SKM-1 (cell line): ENCODE results near the gene SSR4.

ENCODE experiments used
- DNase-seq: peaks from one replicate; lab custom pipeline; 2025; ENCODE audit not compliant: unreplicated experiment; lab: John Stamatoyannopoulos, UW

SSR4 gene

DNA sequence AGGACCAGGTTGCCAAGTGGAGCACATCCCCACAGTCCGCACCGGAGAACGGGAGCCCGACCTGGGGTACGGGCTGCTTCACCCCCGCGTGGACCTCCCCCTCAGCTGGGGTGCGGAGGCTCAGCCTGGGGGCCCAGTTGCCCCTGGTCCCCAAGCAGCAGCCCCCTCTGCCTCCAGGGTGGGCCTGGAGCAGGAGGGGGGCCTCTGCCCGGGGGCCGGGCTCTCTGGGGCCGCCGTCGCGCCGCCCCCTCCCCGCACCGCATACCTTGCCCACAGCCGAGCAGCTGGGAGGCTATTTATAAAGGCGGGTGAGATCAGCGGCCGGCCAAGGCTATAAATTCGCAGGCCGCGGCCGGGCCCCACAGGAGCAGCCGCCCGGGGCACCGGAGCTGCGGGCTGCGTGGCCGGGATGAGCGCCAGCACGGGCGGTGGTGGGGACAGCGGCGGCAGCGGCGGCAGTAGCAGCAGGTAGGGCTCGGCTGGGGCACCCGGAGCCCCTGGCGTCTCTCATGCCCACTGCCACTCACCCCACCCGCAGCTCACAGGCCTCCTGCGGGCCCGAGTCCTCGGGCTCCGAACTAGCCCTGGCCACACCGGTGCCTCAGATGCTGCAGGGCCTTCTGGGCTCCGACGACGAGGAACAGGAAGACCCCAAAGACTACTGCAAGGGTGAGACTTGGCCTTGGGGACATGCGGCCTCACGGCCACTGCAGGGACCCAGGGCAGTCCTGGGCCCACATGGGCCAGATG lies 13.6 kb upstream of the SSR4 start, which contains the start of gene SRPK3:
Gene SRPK3 (plus strand): TSS at position 364 of the 750 bp plus-strand sequence. CDS start 46 bp downstream, at position 410.
- no peak for DNase-seq

DNA sequence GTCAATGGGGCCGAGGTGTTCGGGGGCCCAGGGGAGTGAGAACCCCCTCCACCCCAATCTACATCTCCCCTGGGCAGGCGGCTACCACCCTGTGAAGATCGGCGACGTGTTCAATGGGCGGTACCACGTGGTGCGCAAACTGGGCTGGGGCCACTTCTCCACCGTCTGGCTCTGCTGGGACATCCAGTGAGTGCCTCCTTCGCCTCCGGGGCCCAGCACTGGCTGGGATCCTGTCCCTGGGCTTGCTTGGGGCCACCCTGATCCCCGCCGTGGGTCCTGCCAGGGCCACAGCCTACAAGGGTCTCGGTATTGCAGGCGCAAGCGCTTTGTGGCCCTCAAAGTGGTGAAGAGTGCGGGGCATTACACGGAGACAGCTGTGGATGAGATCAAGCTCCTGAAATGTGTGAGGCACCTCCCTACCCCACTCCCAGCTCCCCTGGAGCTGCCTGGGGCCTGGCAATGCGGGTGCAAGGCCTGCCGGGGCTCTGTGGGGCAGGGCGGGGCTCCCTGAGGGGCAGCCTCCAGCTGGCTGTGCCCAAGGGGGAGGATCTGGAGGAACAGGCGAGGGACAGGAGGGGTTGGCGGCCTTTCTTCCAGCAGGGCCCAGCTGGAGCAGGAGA lies 12.9 kb upstream of the SSR4 start:
- DNase-seq = no peak

DNA sequence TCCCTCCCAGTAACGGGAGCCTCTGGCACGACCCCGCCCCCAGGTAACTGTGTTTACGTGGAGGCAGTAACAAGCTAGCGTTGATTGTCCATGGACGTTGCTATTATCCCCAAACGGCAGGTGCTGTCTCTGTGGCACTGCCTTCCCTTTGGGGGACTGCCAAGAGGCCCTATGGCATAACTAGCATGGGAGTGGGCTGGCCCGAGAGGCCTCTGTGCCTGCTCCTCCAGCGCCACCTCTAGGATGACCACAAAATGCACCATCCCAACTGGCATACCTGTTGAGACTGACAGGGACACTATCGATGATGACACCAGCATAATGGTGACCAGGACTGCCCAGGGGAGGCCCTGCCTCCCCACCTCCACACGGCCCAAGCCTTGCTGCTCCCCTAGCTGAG lies 12.2 kb upstream of the SSR4 start:
- DNase-seq = no peak

DNA sequence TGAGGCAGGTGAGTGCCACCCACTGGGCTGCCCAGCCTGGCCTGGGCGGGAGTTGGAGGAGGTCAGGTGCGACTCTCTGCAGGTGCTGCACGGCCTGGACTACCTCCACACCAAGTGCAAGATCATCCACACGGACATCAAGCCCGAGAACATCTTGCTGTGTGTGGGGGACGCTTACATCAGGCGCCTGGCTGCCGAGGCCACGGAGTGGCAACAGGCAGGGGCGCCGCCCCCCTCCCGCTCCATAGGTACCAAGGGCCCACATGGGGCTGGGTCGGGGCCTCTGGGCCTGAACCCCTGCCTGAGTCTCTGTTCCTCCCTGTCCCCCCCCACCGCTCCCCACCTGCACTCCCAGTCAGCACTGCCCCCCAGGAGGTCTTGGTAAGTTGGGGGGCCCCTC lies 11.6 kb upstream of the SSR4 start:
- no peak for DNase-seq

DNA sequence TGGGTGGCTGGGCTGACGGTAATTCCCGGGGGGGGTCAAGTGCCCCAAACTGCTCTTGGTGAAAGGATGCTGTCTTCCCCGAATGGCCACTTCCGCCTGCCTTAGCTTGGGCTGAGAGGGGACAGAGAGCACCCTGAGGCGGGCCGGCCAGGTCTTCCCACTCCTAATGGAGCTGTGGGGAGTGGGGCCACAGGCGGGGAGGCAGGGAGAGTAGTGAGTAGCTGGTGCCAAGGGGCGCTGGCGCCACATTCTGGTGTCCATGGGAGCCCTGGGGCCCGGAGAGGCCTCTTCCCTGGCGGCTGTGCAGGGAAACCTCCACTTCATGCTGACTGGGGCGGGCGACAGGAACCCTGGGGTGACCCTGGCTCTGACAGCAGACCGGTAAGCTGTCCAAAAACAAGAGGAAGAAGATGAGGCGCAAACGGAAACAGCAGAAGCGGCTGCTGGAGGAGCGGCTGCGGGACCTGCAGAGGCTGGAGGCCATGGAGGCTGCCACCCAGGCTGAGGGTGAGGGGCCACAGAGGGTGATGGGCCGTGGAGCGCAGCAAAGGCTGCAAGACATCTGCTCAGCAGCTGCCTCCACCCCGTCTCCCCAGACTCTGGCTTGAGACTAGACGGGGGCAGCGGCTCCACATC lies 11.0 kb upstream of the SSR4 start:
- DNase-seq = no peak

DNA sequence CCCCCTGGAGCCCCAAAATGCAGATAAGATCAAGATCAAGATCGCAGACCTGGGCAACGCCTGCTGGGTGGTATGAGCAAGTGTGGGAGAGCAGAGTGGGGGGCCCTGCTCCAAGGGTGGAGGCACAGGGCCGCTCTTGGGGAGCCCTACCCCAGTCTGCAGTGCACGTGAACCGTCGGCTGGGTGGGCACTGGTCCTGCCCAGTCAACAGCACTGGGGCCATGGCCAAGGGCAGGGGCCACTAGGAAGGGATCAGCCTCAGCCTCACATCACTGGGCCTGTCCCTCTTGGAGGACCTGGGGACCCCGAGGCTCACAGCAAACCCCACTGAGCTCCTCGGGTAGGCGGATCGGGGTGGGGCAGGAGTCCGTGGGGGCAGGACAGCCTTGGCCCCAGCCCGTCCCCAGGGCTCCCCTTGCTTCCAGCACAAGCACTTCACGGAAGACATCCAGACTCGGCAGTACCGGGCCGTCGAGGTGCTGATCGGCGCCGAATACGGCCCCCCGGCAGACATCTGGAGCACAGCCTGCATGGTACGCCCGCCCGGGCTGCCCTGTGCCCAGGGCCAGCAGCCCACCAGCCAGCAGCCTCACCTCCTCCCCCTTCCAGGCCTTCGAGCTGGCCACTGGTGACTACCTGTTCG lies 10.0 kb upstream of the SSR4 start:
- no peak for DNase-seq

DNA sequence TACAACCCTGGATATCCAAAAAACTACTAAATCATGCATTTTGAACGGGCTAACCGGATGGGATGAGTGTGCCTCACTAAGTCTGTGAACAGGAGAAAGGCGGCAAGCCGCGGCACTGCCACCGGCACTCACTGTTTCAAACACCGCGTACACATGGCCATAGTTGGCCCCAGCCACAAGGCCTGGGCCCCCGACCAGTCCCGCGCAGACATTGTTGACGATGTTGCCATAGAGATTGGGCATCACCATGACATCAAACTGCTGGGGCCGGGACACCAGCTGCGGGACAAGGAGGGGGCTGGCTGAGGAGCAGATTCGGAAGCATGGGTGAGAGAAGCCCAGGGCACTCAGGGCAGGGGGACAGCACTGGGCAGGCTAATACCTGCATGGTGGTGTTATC lies 7.8 kb upstream of the SSR4 start:
- DNase-seq = no peak

DNA sequence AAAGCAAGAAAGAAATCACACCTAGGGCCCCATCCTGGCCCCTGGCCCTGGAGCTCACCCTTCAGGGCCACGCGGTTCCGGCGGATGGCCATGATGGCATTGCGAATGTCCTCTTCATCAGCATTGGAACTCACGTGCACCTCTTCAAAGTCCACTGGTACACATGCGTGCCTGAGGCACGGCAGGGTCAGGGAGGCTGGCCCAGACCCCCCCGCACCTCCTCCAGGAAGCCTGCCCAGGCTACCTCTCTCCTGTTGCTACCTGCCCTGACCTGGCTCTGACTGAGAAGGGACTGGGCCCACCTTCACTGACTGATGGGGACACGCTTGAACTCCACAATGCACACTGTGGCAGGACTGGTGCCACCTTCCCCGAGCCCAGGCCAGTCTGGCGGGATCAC lies 4.8 kb upstream of the SSR4 start:
- no peak for DNase-seq

DNA sequence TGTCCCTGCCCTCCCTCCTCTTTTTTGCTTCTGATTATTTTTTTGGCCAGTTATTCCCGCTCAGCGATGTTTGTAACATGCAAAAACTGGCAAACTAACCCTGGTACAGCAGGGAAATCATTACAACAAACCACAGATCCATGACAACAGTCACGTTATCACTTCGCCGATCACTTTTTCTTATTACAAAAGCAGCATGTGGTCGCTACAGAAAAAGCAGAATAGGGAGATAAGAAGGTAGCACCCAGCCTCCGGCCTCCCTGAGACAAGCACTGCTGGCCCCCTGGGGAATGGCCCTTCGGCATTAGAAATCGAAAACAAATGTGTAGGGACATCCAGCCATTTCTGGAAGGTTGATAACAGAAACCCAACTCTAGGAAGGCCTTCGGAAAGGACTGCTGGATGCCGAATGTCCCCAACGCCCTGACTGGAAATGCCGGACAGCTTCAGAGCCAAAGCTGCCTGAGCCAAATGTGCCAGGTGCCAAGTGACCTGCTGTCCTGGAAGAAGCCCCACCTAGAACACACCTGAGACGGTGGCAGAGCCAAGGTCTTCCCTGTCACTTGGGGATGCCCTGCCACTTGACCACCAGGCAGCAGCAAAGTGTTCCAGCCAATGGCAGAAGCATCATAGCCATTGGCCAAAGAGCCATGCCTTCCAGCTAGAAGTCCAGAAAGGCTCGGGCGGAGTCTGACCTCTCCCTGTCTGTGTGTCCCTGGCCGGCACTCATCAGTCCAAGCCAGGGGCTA lies 3.2 kb upstream of the SSR4 start:
- DNase-seq = no peak

DNA sequence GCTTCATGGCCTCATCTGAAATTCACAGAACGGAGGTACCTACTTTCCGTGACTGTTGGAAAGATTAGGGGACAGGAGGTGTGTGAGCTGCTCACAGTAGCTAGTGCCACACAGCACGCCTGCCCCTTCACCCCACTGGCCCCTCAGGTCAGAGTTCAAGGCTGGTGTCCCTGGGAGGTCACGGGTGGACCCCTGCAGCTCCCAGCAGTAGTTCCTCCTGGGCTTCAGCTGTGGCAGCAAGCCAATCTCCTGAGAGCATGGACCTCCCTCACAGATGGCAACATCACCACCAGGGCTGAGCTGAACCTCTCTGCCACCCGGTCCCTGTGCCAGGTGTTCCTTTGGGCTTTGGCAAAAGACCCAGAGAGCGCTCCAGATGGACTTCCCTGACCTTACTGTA lies 2.1 kb upstream of the SSR4 start:
- DNase-seq = no peak

DNA sequence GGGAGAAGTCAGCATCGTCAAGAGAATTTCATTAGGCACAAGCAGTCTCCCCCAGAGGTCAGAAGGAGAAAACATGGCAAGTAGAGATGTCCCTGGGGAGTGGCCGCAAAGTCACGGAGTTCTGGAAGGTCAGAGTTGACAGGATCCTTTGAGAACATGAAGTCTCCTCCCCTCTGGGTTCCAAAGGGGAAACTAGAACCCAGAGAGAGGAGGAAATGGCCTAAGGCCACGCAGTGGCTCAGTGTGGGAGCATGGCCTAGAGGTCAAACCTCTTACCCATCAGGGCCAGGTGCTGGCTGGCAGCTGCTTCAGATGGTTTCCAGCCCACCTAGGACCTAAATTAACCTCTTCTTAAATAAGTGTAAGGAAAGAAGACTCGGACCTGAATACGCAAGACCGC lies 1.2 kb upstream of the SSR4 start:
- no peak for DNase-seq

DNA sequence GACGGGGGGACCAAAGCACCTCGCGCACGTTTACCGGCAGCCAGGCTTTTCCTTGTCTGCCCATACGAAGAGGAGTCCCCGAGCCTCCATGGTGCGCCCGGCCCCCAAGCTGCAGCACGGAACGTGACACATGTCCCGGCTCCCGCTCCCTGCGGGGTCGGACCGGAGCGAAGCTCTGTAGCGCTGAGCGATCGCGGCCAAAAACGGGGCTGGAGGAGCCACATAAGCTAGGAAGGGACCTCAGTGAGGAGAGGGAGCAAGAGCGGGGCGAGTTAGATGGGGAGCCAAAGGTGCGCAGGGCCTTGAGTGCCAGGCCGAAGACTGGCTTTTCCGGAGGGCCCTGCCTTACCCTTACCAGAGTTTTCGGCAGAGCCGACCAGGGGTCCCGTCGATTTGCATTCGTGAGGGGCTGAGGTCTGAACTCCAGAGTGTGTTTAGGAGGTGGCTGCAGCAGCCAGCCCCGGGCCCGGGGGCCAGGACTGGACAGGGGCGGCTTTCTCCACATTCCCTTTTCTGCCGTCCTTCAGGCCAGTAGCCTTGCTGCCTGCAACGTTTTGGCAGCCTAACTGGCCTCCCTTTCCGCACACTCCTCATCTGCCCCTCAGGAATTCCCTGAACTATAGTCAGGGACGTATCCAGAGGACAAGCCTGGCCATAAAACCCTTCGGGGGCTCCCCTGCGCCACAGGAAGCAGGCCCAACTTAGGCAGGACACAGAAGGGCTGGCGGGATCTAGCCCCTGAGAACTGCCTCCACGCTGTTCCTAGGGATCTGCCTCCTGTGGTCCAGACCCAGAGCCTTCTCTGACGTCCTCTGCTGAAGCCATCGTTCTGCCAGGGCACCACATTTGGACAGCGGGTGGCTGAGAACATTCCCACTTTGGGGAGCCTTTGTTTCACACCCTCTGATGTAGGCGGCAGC lies 689 bp downstream of the SSR4 start:
- DNase-seq = no peak

DNA sequence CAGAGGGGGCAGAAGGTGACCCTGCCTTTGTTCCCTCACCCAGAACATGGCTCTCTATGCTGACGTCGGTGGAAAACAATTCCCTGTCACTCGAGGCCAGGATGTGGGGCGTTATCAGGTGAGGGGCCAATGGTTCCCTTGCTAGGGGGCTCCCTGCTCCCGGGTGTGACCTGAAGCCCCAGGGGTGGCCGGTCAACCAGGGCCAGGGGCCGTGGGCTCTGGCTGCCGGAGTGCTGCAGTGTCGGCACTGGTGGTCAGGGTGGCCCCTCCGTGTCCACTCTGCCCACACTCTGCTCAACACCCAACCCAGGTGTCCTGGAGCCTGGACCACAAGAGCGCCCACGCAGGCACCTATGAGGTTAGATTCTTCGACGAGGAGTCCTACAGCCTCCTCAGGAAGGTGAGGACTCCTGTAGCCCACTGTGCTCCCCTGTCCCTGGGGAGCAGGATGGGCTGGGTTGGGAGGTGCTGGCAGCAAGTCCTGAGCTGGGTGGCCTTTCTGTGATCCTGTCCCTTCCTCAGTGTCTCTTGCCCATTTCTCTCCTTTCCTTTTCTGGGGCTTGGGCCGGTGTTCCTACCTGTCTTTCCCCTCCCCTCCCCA lies 3.0 kb downstream of the SSR4 start:
- no peak for DNase-seq

DNA sequence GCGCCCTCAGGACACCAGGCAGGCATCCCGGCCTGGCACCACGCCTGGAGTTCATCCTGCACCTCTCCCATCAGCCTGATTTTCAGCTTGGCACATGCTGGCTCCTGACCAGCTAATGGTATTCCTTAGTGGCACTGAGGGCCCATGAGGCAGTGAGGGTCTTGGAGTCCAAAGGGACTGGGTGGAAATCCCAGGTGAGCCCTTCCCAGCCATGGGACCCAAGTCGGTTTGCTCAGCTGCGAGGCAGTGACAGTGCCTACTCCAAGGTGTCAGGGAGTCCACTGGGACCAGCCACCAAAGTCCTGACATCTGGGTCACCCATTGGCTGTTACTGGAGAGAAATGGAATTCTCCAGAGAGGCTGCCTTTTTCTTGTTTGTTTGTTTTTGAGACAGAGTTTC lies 4.9 kb downstream of the SSR4 start:
- DNase-seq = no peak

DNA sequence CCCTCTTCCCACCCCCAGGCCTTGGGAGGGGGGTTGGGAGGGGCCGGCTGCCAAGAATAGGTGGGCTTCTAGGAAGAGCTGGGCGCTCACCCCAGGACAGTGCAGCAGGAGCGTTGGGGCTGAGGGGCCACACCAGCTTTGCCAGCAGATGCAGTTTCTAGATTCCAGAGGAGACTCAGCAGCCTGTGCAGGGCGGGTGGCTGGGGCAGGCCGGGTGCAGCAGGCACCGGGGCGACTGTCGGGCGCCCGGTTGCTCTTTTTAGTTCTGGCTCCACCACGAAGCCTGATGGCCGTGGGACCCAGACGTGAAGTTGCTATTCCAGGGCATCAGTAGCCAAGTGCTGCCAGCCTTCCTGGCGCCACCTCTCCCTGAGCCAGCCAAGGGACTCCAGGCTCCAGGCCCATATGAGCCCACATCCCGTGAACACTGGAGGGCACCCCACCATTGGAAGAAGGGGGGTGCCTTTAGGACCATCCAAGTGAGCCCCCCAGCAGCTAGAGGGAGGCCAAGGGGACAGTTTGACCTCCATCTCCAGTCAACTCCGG lies 5.8 kb downstream of the SSR4 start:
- DNase-seq = no peak

DNA sequence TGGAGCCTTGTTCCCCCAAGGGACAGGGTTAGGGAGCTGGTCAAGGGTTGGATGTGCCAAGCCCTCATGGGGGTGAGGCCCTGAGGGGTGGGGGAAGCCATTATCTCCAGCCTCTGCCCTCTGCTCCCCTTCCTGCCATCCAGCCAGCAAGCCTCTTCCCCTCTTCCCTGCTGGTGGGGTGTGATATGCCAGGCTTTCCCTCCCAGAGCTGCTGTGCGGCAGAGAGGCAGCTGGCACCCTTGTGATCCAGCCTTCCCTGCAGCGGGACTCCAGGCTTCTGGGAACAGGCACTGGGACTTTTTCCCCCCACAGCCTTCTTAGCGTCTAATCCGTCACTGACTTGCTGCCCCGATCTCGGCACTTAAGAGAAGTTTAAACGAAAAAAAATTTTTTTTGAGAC lies 6.3 kb downstream of the SSR4 start:
- no peak for DNase-seq

DNA sequence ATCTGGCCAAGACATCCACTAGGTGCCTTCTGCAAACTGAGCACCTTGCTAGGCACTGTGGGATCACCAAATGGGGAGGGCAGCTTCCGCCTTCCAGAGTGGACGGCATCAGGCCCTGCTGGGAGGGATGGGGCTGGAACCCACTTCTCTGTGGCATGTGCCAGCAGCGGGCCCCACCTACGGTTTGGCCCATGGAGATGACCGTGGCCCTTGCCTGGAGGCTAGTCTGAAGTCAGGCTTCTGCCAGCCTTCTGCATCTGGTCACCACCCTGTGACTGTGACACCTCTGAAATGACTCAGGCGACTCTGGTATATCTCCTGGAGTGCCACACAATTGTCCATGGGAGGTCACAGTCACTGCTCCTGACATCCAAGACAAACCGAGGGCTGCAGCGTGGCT lies 7.2 kb downstream of the SSR4 start:
- no peak for DNase-seq

DNA sequence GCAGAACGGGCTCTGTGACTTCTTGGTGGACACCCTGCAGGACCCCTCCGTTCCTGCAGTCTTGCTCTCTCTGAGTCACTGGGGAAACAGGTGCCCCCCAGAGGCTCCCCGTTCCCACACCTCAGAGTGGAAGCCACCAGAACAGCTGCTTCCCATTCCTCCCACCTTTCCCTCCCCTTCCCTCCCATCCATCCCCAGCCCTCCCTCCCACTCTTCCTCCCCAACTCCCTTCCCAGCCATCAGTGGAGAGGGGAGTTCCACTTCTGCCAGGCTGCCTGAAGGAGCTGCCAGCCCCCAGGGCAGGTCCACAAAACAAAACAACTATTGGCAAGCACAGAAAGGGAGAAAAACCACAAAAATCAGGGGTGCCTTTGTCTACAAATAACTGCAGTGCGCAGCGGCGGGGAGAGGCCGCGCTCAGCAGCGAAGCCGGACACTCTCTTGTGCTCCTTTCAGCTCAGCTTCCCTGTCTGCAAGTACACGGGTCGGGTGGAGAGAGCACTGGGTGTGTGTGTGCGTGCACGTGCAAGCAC lies 8.1 kb downstream of the SSR4 start:
- no peak for DNase-seq
